Sigmoid colon (tissue), 4 donors: ENCODE results near the gene CLSTN2.

Source experiments
- EP300 ChIP-seq, 4 donors: sonication (generic); formaldehyde crosslinking; IDR thresholded peaks; one replicate each; pipeline ENCODE4 v1.6.1; 2017; ENCODE audit warnings: antibody characterized with exemption in 4 of 4
- POLR2A ChIP-seq, 2 donors: fragments of 450-650 bp; IDR thresholded peaks; one replicate each; pipeline ENCODE4 v1.6.1; 2016; ENCODE audit warnings: antibody characterized with exemption in 2 of 2, mild to moderate bottlenecking in 2 of 2, moderate library complexity in 2 of 2
- POLR2AphosphoS5 ChIP-seq, 4 donors: sonication (generic); formaldehyde crosslinking; IDR thresholded peaks; one replicate each; pipeline ENCODE4 v1.6.1; 2017; ENCODE audit warnings: antibody characterized with exemption in 4 of 4
- TF ChIP-seq, protein P1 (sequence below), 4 experiments: fragments of 450-650 bp in 3 of 4; fragments of 200-600 bp in 1 of 4; IDR thresholded peaks; one replicate each; pipeline ENCODE4 v1.5.1; 2016 to 2019; ENCODE audit warnings: antibody characterized with exemption in 4 of 4, mild to moderate bottlenecking in 3 of 4, moderate library complexity in 2 of 4

DNA sequence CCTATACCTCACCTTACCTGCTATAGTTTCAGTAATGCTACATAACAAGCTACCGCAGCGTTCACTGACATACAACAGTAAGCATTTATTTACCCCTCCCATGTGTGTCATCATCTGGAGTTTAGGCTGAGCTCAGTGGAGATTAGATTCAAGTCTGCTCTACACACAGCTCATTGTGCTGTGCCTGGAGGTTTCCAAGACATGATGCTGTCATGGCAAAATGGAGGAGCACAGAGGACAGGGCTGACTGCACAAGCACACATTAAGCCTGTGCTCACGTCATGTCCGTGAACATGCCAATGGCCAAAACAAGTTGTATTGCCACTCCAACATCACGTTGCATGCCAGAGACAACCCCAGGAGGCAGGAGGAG, 409.1 kb downstream of the CLSTN2 start:
- no peak for TF ChIP-seq POLR2A (IDR thresholded peaks at IDR 0.05)
- TF ChIP-seq, protein P1, sequence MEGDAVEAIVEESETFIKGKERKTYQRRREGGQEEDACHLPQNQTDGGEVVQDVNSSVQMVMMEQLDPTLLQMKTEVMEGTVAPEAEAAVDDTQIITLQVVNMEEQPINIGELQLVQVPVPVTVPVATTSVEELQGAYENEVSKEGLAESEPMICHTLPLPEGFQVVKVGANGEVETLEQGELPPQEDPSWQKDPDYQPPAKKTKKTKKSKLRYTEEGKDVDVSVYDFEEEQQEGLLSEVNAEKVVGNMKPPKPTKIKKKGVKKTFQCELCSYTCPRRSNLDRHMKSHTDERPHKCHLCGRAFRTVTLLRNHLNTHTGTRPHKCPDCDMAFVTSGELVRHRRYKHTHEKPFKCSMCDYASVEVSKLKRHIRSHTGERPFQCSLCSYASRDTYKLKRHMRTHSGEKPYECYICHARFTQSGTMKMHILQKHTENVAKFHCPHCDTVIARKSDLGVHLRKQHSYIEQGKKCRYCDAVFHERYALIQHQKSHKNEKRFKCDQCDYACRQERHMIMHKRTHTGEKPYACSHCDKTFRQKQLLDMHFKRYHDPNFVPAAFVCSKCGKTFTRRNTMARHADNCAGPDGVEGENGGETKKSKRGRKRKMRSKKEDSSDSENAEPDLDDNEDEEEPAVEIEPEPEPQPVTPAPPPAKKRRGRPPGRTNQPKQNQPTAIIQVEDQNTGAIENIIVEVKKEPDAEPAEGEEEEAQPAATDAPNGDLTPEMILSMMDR (IDR thresholded peaks at IDR 0.05): no peak
- no peak for TF ChIP-seq EP300 (IDR thresholded peaks at IDR 0.05)
- TF ChIP-seq POLR2AphosphoS5 (IDR thresholded peaks at IDR 0.05): no peak
